ENCODE results near the gene ADISSP. TPM values are rescaled to one million over a fixed set of nuclear protein-coding genes. Genes with fewer than 3 reads are reported as not detected.

The ADISSP gene
- total and polyA plus RNA-seq, 2 of the 13 experiments (the other 11 are each of a cell fraction or from before 2014, with no cell fraction given), result 38.3 to 90.6 TPM

DNA sequence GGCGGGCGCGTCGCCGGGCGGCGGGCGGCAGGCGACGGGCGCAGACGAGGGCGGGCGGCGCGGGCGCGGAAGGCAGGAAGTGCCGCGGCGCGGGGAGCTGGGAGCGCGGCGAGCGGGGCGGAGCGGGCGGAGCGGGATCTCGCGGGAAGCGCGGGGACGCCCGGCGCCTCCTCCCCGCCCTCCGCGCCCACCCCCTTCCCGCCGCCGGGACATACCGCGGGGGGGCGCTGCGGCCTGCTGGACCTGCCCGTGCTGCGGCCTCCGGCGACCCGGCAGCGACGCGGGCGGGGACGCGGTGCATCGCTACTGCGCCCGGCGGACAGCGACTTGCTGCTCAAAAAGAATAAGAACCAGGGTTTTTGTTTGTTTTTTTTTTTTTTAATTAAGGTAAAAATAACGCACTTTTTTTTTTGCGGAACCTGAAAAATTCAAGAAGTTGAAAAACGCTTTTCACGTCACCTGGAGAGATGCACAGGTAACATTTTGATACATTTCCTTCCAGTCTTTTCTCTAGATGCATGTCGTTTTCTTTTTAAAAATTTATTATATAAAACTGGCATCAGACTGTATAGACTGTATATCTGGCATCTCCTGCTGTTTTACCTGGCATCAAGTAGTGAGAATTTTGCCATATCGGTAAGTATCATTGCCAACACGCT is 19.2 kb upstream of the ADISSP start, which contains the start of gene CENPB (continued):
- TF ChIP-seq, protein P1, sequence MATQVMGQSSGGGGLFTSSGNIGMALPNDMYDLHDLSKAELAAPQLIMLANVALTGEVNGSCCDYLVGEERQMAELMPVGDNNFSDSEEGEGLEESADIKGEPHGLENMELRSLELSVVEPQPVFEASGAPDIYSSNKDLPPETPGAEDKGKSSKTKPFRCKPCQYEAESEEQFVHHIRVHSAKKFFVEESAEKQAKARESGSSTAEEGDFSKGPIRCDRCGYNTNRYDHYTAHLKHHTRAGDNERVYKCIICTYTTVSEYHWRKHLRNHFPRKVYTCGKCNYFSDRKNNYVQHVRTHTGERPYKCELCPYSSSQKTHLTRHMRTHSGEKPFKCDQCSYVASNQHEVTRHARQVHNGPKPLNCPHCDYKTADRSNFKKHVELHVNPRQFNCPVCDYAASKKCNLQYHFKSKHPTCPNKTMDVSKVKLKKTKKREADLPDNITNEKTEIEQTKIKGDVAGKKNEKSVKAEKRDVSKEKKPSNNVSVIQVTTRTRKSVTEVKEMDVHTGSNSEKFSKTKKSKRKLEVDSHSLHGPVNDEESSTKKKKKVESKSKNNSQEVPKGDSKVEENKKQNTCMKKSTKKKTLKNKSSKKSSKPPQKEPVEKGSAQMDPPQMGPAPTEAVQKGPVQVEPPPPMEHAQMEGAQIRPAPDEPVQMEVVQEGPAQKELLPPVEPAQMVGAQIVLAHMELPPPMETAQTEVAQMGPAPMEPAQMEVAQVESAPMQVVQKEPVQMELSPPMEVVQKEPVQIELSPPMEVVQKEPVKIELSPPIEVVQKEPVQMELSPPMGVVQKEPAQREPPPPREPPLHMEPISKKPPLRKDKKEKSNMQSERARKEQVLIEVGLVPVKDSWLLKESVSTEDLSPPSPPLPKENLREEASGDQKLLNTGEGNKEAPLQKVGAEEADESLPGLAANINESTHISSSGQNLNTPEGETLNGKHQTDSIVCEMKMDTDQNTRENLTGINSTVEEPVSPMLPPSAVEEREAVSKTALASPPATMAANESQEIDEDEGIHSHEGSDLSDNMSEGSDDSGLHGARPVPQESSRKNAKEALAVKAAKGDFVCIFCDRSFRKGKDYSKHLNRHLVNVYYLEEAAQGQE (IDR thresholded peaks at IDR 0.05; ENCODE audit: borderline replicate concordance in 1 of 2, low read depth in 1 of 2, low read length in 2 of 2), result peak; percentile 48 to 89
- TF ChIP-seq, protein P2, sequence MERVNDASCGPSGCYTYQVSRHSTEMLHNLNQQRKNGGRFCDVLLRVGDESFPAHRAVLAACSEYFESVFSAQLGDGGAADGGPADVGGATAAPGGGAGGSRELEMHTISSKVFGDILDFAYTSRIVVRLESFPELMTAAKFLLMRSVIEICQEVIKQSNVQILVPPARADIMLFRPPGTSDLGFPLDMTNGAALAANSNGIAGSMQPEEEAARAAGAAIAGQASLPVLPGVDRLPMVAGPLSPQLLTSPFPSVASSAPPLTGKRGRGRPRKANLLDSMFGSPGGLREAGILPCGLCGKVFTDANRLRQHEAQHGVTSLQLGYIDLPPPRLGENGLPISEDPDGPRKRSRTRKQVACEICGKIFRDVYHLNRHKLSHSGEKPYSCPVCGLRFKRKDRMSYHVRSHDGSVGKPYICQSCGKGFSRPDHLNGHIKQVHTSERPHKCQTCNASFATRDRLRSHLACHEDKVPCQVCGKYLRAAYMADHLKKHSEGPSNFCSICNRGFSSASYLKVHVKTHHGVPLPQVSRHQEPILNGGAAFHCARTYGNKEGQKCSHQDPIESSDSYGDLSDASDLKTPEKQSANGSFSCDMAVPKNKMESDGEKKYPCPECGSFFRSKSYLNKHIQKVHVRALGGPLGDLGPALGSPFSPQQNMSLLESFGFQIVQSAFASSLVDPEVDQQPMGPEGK (CRISPR knock-in tag; IDR thresholded peaks at IDR 0.05), result peak; percentile 88
- no peak; the same call in 1 of the 2 replicates for TF ChIP-seq PHF8 (CRISPR knock-in tag; IDR thresholded peaks at IDR 0.05)
- TF ChIP-seq, protein P3, sequence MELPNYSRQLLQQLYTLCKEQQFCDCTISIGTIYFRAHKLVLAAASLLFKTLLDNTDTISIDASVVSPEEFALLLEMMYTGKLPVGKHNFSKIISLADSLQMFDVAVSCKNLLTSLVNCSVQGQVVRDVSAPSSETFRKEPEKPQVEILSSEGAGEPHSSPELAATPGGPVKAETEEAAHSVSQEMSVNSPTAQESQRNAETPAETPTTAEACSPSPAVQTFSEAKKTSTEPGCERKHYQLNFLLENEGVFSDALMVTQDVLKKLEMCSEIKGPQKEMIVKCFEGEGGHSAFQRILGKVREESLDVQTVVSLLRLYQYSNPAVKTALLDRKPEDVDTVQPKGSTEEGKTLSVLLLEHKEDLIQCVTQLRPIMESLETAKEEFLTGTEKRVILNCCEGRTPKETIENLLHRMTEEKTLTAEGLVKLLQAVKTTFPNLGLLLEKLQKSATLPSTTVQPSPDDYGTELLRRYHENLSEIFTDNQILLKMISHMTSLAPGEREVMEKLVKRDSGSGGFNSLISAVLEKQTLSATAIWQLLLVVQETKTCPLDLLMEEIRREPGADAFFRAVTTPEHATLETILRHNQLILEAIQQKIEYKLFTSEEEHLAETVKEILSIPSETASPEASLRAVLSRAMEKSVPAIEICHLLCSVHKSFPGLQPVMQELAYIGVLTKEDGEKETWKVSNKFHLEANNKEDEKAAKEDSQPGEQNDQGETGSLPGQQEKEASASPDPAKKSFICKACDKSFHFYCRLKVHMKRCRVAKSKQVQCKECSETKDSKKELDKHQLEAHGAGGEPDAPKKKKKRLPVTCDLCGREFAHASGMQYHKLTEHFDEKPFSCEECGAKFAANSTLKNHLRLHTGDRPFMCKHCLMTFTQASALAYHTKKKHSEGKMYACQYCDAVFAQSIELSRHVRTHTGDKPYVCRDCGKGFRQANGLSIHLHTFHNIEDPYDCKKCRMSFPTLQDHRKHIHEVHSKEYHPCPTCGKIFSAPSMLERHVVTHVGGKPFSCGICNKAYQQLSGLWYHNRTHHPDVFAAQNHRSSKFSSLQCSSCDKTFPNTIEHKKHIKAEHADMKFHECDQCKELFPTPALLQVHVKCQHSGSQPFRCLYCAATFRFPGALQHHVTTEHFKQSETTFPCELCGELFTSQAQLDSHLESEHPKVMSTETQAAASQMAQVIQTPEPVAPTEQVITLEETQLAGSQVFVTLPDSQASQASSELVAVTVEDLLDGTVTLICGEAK (IDR thresholded peaks at IDR 0.05), result no peak
- TF ChIP-seq, protein P3 (CRISPR knock-in tag; IDR thresholded peaks at IDR 0.05), result no peak
- TF ChIP-seq RCOR2 (CRISPR knock-in tag; IDR thresholded peaks at IDR 0.05), result no peak
- TF ChIP-seq, protein P4, sequence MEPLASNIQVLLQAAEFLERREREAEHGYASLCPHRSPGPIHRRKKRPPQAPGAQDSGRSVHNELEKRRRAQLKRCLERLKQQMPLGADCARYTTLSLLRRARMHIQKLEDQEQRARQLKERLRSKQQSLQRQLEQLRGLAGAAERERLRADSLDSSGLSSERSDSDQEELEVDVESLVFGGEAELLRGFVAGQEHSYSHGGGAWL (CRISPR knock-in tag; IDR thresholded peaks at IDR 0.05), result no peak
- TF ChIP-seq IKZF1 (IDR thresholded peaks at IDR 0.05), result no peak
- no peak for TF ChIP-seq SMYD3 (CRISPR knock-in tag; IDR thresholded peaks at IDR 0.05)
- peak; percentile 77 for TF ChIP-seq ZFY (CRISPR knock-in tag; IDR thresholded peaks at IDR 0.05)
- TF ChIP-seq FOXM1 (CRISPR knock-in tag; IDR thresholded peaks at IDR 0.05), result no peak
- no peak; the same call in 1 of the 2 replicates for TF ChIP-seq RFXAP (CRISPR knock-in tag; IDR thresholded peaks at IDR 0.05; ENCODE audit: borderline replicate concordance)
- peak; percentile 84; the same call in 1 of the 2 replicates for TF ChIP-seq ATF7-NPFF (CRISPR knock-in tag; IDR thresholded peaks at IDR 0.05; ENCODE audit: low read depth)

Measured in HepG2 (cell line).